ENCODE data around the gene KRTAP10-12. TPM values are rescaled to one million over a fixed set of nuclear protein-coding genes. Genes with fewer than 3 reads are reported as not detected.

KRTAP10-12 gene
- total and polyA plus RNA-seq, 4 donors: not detected

DNA sequence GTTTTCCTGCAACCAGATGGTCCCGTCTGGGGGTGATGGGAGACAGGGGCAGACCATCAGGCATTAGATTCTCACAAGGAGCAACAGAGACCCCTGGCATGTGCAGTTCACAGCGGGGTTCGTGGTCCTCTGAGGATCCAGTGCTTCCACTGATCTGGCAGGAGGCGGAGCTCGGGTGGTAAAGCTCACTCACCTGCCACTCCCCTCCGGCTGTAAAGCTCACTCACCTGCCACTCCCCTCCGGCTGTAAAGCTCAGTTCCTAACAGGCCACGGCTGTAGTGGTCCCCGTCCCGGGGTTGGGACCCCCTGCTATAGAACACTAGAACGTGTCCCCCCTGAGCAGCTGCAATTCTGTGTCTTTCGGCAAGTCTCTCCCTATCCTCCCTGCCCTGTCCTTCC lies 4.6 kb downstream of the KRTAP10-12 start:
- Histone ChIP-seq H3K36me3 (ENCODE audit: control insufficient read depth in 4 of 4, insufficient read depth in 4 of 4, low read length in 4 of 4) (no peaks in the 10 kb centered on the region), H3K27me3 (ENCODE audit: control insufficient read depth in 3 of 3, insufficient read depth in 3 of 3, low read length in 2 of 3) (peaks cover 11 to 54% (median 21%) of the 10 kb centered on the region in 3 donors), H3K9ac (ENCODE audit: insufficient read depth in 1 of 2, low read length in 2 of 2) (no peak overlapping the region), H3K9me3 (ENCODE audit: control insufficient read depth in 4 of 4, insufficient read depth in 3 of 4, low read length in 3 of 4) (peaks cover 0 to 15% (median 0%) of the 10 kb centered on the region in 4 donors), H3K4me1 (ENCODE audit: control insufficient read depth in 5 of 5, insufficient read depth in 5 of 5, low read length in 5 of 5) (peaks cover 0 to 4% (median 0%) of the 10 kb centered on the region in 5 donors), H3K27ac (ENCODE audit: low read depth in 1 of 2, low read length in 1 of 2) (no peak overlapping the region), H3K4me3 (no peak overlapping the region)
- TF ChIP-seq CTCF (IDR thresholded peaks at IDR 0.05; ENCODE audit: control extremely low read depth, extremely low read depth): no peak
- DNase-seq: no peak
- 39 to 52% methylated on average over 12 of the region's 12 CpGs for WGBS, 2 donors
- ATAC-seq (ENCODE audit: insufficient read depth, low FRiP score): no peak

DNA sequence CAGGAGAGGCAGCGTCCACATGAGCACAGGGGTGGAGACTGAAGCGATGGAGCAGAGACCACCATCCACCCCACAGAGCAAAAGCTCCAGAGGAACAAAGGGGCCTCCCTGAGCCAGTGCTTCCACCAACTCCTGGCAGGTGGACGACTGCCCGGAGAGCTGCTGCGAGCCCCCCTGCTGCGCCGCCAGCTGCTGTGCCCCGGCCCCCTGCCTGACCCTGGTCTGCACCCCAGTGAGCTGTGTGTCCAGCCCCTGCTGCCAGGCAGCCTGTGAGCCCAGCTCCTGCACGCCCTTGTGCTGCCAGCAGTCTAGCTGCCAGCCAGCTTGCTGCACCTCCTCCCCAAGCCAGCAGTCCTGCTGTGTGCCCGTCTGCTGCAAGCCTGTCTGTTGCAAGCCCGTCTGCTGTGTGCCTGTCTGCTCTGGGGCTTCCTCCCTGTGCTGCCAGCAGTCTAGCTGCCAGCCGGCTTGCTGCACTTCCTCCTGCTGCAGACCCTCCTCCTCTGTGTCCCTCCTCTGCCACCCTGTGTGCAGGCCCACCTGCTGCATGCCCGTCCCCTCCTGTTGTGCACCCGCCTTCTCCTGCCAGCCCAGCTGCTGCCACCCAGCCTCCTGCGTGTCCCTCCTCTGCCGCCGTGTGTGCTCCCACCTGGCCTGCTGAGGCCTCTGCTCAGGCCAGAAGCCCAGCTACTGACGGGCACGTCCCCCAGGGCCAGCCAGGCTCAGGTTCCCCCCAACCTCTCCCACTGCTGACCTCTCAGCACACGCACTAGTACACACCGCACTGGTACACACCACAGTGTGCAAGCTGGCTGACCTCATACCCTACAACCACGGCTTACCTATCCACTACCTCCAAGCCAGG lies 5.4 kb downstream of the KRTAP10-12 start:
- H3K9me3 ChIP-seq (ENCODE audit: control insufficient read depth in 4 of 4, insufficient read depth in 3 of 4, low read length in 3 of 4): peaks cover 0 to 15% (median 0%) of the 10 kb centered on the region in 4 donors
- no peak for TF ChIP-seq CTCF (IDR thresholded peaks at IDR 0.05; ENCODE audit: control extremely low read depth, extremely low read depth)
- H3K9ac ChIP-seq (ENCODE audit: insufficient read depth in 1 of 2, low read length in 2 of 2): no peak overlapping the region
- H3K36me3 ChIP-seq (ENCODE audit: control insufficient read depth in 4 of 4, insufficient read depth in 4 of 4, low read length in 4 of 4): no peaks in the 10 kb centered on the region
- H3K27ac ChIP-seq (ENCODE audit: low read depth in 1 of 2, low read length in 1 of 2): no peak overlapping the region
- H3K27me3 ChIP-seq (ENCODE audit: control insufficient read depth in 3 of 3, insufficient read depth in 3 of 3, low read length in 2 of 3): peaks cover 18 to 61% (median 24%) of the 10 kb centered on the region in 3 donors
- peaks cover 0 to 4% (median 0%) of the 10 kb centered on the region in 5 donors for H3K4me1 ChIP-seq (ENCODE audit: control insufficient read depth in 5 of 5, insufficient read depth in 5 of 5, low read length in 5 of 5)
- ATAC-seq (ENCODE audit: insufficient read depth, low FRiP score) (no peak), DNase-seq (no peak)
- no peak overlapping the region for H3K4me3 ChIP-seq
- 77 to 78% methylated on average over 21 to 22 of the region's 22 CpGs for WGBS, 2 donors

DNA sequence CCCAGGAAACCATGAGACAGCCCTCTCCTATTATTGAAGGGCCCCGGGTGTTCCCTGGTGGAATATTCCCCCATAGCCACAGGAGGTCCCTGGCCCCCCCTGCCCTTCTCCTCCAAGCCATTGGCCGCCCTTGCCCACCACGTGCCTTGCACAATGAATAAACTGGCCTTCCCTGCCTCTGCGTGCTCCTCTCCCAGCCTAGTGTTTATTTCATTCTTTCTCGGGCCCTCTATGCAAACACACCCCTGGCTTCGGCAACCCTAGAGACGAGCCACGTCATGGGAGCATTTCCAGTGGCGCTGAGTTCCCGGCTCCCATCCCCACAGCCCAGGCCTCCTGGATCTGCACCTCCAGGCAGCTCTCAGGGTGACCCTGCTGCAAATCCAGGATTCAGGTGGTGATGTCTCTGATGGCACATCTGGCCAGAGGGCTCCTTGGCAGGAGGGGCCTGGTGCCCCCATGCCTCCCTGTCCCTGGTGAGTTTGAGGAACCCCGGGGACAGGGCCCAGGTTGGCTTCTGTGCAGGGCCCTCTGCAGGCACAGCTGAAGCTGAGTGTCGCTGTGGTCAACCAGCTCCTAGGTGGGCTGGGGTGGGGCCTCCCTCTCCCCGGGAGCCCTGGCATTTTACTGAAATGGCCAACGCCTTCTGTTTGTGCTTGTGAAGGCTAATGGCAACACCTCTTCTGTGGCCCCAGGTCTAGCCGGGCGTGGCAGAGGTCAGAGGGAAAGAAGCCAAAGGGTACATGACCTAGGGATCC lies 6.2 kb downstream of the KRTAP10-12 start:
- no peaks in the 10 kb centered on the region for H3K36me3 ChIP-seq (ENCODE audit: control insufficient read depth in 4 of 4, insufficient read depth in 4 of 4, low read length in 4 of 4)
- TF ChIP-seq CTCF (IDR thresholded peaks at IDR 0.05; ENCODE audit: control extremely low read depth, extremely low read depth): no peak
- ATAC-seq (ENCODE audit: insufficient read depth, low FRiP score): no peak
- no peak overlapping the region for H3K27ac ChIP-seq (ENCODE audit: low read depth in 1 of 2, low read length in 1 of 2)
- H3K9ac ChIP-seq (ENCODE audit: insufficient read depth in 1 of 2, low read length in 2 of 2): no peak overlapping the region
- peaks cover 0 to 11% (median 0%) of the 10 kb centered on the region in 4 donors for H3K9me3 ChIP-seq (ENCODE audit: control insufficient read depth in 4 of 4, insufficient read depth in 3 of 4, low read length in 3 of 4)
- peaks cover 21 to 63% (median 28%) of the 10 kb centered on the region in 3 donors for H3K27me3 ChIP-seq (ENCODE audit: control insufficient read depth in 3 of 3, insufficient read depth in 3 of 3, low read length in 2 of 3)
- 51% methylated on average over 16 of the region's 16 CpGs for WGBS, 2 donors
- H3K4me1 ChIP-seq (ENCODE audit: control insufficient read depth in 5 of 5, insufficient read depth in 5 of 5, low read length in 5 of 5): peaks cover 0 to 4% (median 0%) of the 10 kb centered on the region in 5 donors
- no peak for DNase-seq
- no peak overlapping the region for H3K4me3 ChIP-seq

All from lung (tissue), 12 donors.